Stimulated activated CD8-positive, alpha-beta memory T cell treated with anti-CD3 and anti-CD28 coated beads, Interleukin-15, amount 100 ng/mL, for 24 hours (primary cell): Measurements from ENCODE around the gene MPPED1.

Source experiments
- DNase-seq: peaks from one replicate; pipeline ENCODE4 v3.0.0-alpha.2; 2020; ENCODE audit warnings: low read depth

The MPPED1 gene

GRCh38 chr22:43393132-43393843 is 18.5 kb upstream of the MPPED1 start:
- no peak for DNase-seq

- DNase-seq, result no peak
Measured at GRCh38 chr22:43393844-43394474, 17.9 kb upstream of the MPPED1 start.

- no peak for DNase-seq
Measured at GRCh38 chr22:43395086-43395695, 16.6 kb upstream of the MPPED1 start.

GRCh38 chr22:43396321-43396933 is 15.4 kb upstream of the MPPED1 start:
- no peak for DNase-seq

- no peak for DNase-seq
Measured at GRCh38 chr22:43396934-43397457, 14.8 kb upstream of the MPPED1 start.

- no peak for DNase-seq
Measured at GRCh38 chr22:43397766-43398165, 14.0 kb upstream of the MPPED1 start.

GRCh38 chr22:43398246-43398645 is 13.6 kb upstream of the MPPED1 start:
- DNase-seq, result no peak

GRCh38 chr22:43398910-43399309 is 12.9 kb upstream of the MPPED1 start:
- no peak for DNase-seq

- no peak for DNase-seq
Measured at GRCh38 chr22:43399338-43399979, 12.4 kb upstream of the MPPED1 start.

- no peak for DNase-seq
Measured at GRCh38 chr22:43399980-43400358, 11.8 kb upstream of the MPPED1 start.

- DNase-seq, result no peak
Measured at GRCh38 chr22:43400449-43400848, 11.4 kb upstream of the MPPED1 start.

- DNase-seq, result no peak
Measured at GRCh38 chr22:43401233-43401632, 10.6 kb upstream of the MPPED1 start.

GRCh38 chr22:43401661-43402060 is 10.2 kb upstream of the MPPED1 start:
- no peak for DNase-seq

GRCh38 chr22:43402128-43402527 is 9.7 kb upstream of the MPPED1 start:
- no peak for DNase-seq

- no peak for DNase-seq
Measured at GRCh38 chr22:43404673-43405385, 7.0 kb upstream of the MPPED1 start.

- no peak for DNase-seq
Measured at GRCh38 chr22:43406186-43406790, 5.5 kb upstream of the MPPED1 start.

- DNase-seq, result no peak
Measured at GRCh38 chr22:43407591-43407990, 4.2 kb upstream of the MPPED1 start.

- no peak for DNase-seq
Measured at GRCh38 chr22:43408009-43408408, 3.8 kb upstream of the MPPED1 start.

- no peak for DNase-seq
Measured at GRCh38 chr22:43409046-43409445, 2.8 kb upstream of the MPPED1 start.

- no peak for DNase-seq
Measured at GRCh38 chr22:43409800-43410199, 2.0 kb upstream of the MPPED1 start.
